HL-60 (cell line): ENCODE data around the gene TANGO6.

ENCODE experiments used
- DNase-seq, 2 experiments: peaks; one replicate each; pipeline ENCODE4 v3.0.0-alpha.2; 2010 to 2020; ENCODE audit warnings: low read depth in 1 of 2, low spot score in 1 of 2
- H3K27ac ChIP-seq: fragments of 250-450 bp; sonication (Bioruptor Pico); replicated peaks from 2 replicates; pipeline ENCODE4 v1.5.1; 2020; ENCODE audit warnings: mild to moderate bottlenecking, moderate library complexity
- H3K27me3 ChIP-seq: fragments of 250-450 bp; sonication (Bioruptor Pico); 2 replicates; pipeline ENCODE4 v1.5.1; 2021; ENCODE audit warnings: mild to moderate bottlenecking, moderate library complexity; ENCODE audit not compliant: insufficient read depth, poor library complexity, severe bottlenecking
- H3K4me3 ChIP-seq: replicated peaks from 2 replicates; pipeline ENCODE4 v1.5.1; 2011; ENCODE audit warnings: mild to moderate bottlenecking, control low read depth, low read length; ENCODE audit not compliant: insufficient read depth
- CTCF ChIP-seq: IDR thresholded peaks from one replicate; pipeline ENCODE4 v1.5.1; 2011; ENCODE audit warnings: low read length, control low read depth, inconsistent platforms; ENCODE audit not compliant: insufficient read depth
- GABPA ChIP-seq: IDR thresholded peaks from 2 replicates; pipeline ENCODE4 v1.6.1; 2012; ENCODE audit warnings: low read depth
- POLR2AphosphoS5 ChIP-seq: IDR thresholded peaks from 2 replicates; pipeline ENCODE4 v1.6.1; 2012; ENCODE audit warnings: low read depth
- SPI1 ChIP-seq: IDR thresholded peaks from 2 replicates; pipeline ENCODE4 v1.6.1; 2012; ENCODE audit warnings: low read depth, mild to moderate bottlenecking, borderline replicate concordance
- TF ChIP-seq, protein P1 (sequence below): IDR thresholded peaks from 2 replicates; pipeline ENCODE4 v1.6.1; 2012; ENCODE audit warnings: low read depth; ENCODE audit not compliant: insufficient replicate concordance

The TANGO6 gene

GRCh38 chr16:69037373-69038160 lies 194.2 kb downstream of the TANGO6 start:
- H3K27ac ChIP-seq: no peak overlapping the region

DNA sequence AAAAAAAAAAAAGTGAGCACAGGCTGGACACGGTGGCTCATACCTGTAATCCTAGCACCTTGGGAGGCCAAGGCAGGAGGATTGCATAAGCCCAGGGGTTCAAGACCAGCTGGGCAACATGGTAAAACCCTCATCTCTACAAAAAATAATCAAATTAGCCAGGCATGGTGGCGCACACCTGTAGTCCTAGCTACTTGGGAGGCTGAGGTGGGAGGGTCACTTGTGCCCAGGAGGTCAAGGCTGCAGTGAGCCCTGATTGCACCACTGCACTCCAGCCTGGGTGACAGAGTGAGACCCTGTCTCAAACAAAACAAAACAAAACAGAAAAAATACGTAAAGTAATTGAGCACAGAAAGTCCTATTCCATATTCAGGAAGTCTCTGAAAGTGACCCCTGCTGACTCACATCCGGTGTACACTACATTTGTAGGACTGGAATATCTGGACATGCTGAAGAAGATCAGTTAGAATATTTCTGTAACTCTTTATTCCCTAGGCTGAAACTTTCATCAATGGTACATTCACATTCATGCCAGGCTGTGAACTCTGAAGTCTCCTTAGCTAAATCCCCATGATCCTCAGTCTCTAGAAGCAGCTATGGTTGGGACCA lies 196.1 kb downstream of the TANGO6 start:
- no peak for DNase-seq
- TF ChIP-seq GABPA (no peak), POLR2AphosphoS5 (no peak), SPI1 (no peak), CTCF (no peak)
- TF ChIP-seq, protein P1, sequence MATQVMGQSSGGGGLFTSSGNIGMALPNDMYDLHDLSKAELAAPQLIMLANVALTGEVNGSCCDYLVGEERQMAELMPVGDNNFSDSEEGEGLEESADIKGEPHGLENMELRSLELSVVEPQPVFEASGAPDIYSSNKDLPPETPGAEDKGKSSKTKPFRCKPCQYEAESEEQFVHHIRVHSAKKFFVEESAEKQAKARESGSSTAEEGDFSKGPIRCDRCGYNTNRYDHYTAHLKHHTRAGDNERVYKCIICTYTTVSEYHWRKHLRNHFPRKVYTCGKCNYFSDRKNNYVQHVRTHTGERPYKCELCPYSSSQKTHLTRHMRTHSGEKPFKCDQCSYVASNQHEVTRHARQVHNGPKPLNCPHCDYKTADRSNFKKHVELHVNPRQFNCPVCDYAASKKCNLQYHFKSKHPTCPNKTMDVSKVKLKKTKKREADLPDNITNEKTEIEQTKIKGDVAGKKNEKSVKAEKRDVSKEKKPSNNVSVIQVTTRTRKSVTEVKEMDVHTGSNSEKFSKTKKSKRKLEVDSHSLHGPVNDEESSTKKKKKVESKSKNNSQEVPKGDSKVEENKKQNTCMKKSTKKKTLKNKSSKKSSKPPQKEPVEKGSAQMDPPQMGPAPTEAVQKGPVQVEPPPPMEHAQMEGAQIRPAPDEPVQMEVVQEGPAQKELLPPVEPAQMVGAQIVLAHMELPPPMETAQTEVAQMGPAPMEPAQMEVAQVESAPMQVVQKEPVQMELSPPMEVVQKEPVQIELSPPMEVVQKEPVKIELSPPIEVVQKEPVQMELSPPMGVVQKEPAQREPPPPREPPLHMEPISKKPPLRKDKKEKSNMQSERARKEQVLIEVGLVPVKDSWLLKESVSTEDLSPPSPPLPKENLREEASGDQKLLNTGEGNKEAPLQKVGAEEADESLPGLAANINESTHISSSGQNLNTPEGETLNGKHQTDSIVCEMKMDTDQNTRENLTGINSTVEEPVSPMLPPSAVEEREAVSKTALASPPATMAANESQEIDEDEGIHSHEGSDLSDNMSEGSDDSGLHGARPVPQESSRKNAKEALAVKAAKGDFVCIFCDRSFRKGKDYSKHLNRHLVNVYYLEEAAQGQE: no peak
- H3K4me3 ChIP-seq: no peak overlapping the region
- no peaks in the 10 kb centered on the region for H3K27me3 ChIP-seq
- no peak overlapping the region for H3K27ac ChIP-seq

More at GRCh38 chr16:69037373-69038160, 194.2 kb downstream of the TANGO6 start:
- Histone ChIP-seq H3K27me3 (no peaks in the 10 kb centered on the region), H3K4me3 (no peak overlapping the region)
- TF ChIP-seq SPI1 (no peak), CTCF (no peak), GABPA (no peak), POLR2AphosphoS5 (no peak)
- TF ChIP-seq, protein P1: no peak
- no peak for DNase-seq

DNA sequence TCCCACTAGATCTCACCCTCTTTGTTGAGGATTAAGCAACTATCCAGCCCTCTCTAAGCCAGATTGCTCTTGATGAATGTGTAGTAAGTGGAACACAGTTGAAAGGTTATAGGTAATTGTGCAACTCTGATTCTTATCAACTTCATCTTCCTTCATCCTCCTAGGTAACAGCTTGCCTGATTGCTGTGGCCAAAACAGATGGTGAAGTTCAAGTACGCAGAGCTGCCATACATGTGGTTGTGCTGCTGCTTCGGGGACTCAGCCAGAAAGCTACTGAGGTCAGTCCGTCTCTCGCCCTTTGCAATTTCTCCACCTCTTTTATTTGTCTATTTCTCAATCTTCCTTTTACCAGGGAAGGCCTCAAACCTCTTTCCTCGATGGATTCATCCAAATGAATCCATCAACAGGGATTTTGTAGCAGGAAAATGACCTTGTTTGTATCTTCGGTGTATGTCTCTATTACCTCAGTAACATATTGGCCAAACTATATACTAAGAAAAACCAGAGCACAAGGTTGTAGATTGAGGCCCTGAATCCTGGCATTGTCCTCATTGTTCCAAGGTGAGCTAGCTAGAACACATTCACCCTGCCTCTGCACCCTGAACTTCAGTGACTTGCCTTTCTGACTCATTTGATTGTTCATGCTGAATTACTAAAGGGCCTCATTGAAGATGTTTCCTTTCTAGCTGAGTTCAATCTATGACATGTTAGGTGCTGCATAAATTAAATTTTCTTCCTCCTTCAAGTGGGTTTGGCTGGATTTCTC lies 197.0 kb downstream of the TANGO6 start:
- no peak overlapping the region for H3K4me3 ChIP-seq
- H3K27me3 ChIP-seq: no peaks in the 10 kb centered on the region
- no peak overlapping the region for H3K27ac ChIP-seq
- peak in 1 of 2 experiments; percentile 35 for DNase-seq
- TF ChIP-seq CTCF: no peak
- TF ChIP-seq, protein P1: no peak
- no peak for TF ChIP-seq GABPA
- no peak for TF ChIP-seq SPI1
- no peak for TF ChIP-seq POLR2AphosphoS5
